Muscle layer of colon (tissue), 2 donors: Measurements from ENCODE around the gene EXOC6B.

Source experiments
- H3K27ac ChIP-seq: one replicate; pipeline ENCODE4 v1.7.0; 2013; ENCODE audit warnings: low read depth, mild to moderate bottlenecking, low read length, moderate library complexity
- H3K27me3 ChIP-seq, 2 donors: one replicate each; pipeline ENCODE4 v1.7.0; 2013; ENCODE audit warnings: low read length in 2 of 2, mild to moderate bottlenecking in 2 of 2; ENCODE audit not compliant: insufficient read depth in 2 of 2, control insufficient read depth in 1 of 2
- H3K36me3 ChIP-seq: one replicate; pipeline ENCODE4 v1.7.0; 2013; ENCODE audit warnings: mild to moderate bottlenecking, low read length; ENCODE audit not compliant: insufficient read depth
- H3K4me1 ChIP-seq: one replicate; pipeline ENCODE4 v1.7.0; 2013; ENCODE audit warnings: mild to moderate bottlenecking, low read length; ENCODE audit not compliant: insufficient read depth
- H3K4me3 ChIP-seq, 2 donors: one replicate each; pipeline ENCODE4 v1.7.0; 2013; ENCODE audit warnings: low read length in 2 of 2, low read depth in 1 of 2, mild to moderate bottlenecking in 1 of 2, moderate library complexity in 1 of 2
- H3K9ac ChIP-seq: one replicate; pipeline ENCODE4 v1.7.0; 2013; ENCODE audit warnings: low read length
- H3K9me3 ChIP-seq: one replicate; pipeline ENCODE4 v1.7.0; 2013; ENCODE audit warnings: mild to moderate bottlenecking, low read length
- donor health status: abdominal sarcoma.
- donor health status: Adenocarcinoma of cecum.

EXOC6B gene

DNA sequence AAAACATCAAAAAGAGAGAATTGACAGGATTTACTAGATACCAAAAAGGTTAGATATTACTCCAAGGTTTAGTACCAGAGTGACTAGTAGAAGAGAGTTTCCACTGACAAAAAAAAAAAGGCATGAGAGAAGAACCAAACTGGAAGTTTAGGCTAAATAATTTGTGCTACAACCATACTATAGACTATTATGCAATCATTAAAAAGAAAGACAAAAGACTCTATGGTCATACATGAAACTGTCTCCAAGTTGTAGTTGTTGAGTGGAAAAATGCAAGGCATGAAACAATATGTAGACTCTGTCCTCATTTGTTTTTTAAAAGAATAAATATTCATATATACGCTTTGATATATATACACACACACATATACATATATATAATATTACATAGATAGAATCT is 1.7 kb upstream of the EXOC6B start:
- peaks cover 8% of the 10 kb centered on the region for H3K4me1 ChIP-seq
- H3K27ac ChIP-seq: no peak overlapping the region
- no peak overlapping the region for H3K4me3 ChIP-seq
- no peaks in the 10 kb centered on the region for H3K9me3 ChIP-seq
- H3K9ac ChIP-seq: no peak overlapping the region
- H3K27me3 ChIP-seq: no peaks in the 10 kb centered on the region
- no peaks in the 10 kb centered on the region for H3K36me3 ChIP-seq

DNA sequence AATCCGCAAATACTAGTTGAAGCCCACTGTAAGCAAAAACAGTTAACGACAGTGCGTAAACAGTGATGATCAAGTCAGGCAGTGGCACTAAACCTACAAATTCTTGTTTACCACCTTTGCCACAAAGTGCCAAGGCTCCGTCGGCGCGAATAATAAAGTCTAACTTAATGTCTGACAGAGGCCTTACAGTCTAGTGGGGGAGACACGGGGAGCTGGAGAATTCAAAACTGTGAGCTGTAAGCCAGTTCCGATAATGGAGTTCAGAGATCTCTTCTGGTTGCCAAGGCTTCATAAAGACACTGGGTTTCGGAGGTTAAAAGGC is 284 bp upstream of the EXOC6B start:
- peak overlapping the region in 1 of 2 donors; percentile 71 for H3K4me3 ChIP-seq
- H3K27me3 ChIP-seq: no peaks in the 10 kb centered on the region
- H3K9me3 ChIP-seq: no peaks in the 10 kb centered on the region
- H3K27ac ChIP-seq: no peak overlapping the region
- peaks cover 12% of the 10 kb centered on the region for H3K4me1 ChIP-seq
- no peaks in the 10 kb centered on the region for H3K36me3 ChIP-seq
- no peak overlapping the region for H3K9ac ChIP-seq

DNA sequence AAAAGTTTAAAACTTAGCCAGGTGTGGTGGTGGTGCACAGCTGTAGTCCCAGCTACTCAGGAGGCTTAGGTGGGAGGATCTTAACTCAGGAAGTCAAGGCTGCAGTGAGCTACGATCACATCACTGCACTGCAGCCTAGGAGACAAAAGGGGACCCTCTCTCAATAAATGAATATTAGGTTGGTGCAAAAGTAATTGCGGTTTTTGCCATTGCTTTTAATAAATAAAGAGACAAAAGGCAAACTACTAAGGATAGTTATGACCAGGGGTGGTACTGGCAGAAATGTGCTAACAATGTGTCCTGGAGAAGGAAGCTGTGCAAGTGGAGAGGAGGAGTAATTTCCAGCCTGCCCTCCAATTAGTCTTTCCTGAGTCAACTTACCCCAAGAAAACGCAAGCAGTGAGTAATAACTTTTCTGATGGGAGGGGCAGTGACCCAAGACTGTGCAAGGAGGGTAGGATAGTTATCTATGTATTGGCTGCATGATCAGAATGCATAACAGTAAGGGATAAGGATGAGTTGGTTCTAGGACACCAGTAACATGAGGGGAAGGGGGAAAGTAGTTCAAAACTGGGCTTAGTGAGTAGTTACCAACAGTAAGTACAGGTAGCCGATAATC is 1.5 kb downstream of the EXOC6B start:
- H3K27ac ChIP-seq: no peak overlapping the region
- no peaks in the 10 kb centered on the region for H3K36me3 ChIP-seq
- H3K4me3 ChIP-seq: peak overlapping the region; percentile 67 to 71
- no peak overlapping the region for H3K9ac ChIP-seq
- no peaks in the 10 kb centered on the region for H3K9me3 ChIP-seq
- H3K4me1 ChIP-seq: peaks cover 12% of the 10 kb centered on the region
- H3K27me3 ChIP-seq: no peaks in the 10 kb centered on the region

DNA sequence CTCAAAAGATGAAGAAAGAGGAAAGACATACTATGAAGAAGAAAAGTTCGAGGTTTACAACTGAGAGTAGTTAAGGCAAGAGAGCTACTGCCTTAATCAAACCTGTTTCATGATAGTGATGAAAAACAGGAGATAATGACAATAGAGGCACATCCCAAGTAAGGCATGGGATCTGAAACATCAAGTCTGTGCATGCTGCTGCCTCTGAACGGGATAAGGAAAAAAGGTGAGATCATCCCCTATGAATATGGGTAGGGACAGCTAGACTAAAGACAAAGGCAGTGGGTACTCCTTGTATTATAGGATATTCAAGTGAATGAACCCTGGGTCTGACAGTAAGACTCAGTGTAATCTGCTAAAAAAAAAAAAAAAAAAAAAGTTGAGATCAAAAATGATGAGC is 3.0 kb downstream of the EXOC6B start:
- Histone ChIP-seq H3K27me3 (no peaks in the 10 kb centered on the region), H3K9ac (no peak overlapping the region), H3K4me1 (peaks cover 12% of the 10 kb centered on the region), H3K27ac (no peak overlapping the region), H3K36me3 (no peaks in the 10 kb centered on the region), H3K9me3 (no peaks in the 10 kb centered on the region), H3K4me3 (no peak overlapping the region)

DNA sequence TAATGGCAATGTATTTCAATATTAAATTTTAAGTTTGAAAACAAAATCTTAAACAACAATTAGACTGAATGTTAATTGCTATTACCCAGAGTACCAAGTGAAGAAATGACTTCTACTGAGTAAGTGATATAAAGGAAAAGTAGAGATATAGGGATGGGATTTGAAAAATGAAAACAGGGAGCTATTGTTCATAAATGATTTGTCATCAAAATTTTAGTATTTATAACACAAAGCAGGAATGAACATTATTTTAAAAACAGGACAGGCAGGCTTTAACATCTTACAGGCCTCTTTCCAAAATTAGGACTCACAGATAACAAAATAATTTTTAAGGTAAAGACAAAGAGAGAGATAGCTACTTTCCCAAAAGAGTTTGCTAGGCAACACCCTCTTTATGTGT is 3.9 kb downstream of the EXOC6B start:
- peaks cover 12% of the 10 kb centered on the region for H3K4me1 ChIP-seq
- no peak overlapping the region for H3K27ac ChIP-seq
- H3K27me3 ChIP-seq: no peaks in the 10 kb centered on the region
- H3K4me3 ChIP-seq: no peak overlapping the region
- no peaks in the 10 kb centered on the region for H3K36me3 ChIP-seq
- H3K9ac ChIP-seq: no peak overlapping the region
- no peaks in the 10 kb centered on the region for H3K9me3 ChIP-seq

DNA sequence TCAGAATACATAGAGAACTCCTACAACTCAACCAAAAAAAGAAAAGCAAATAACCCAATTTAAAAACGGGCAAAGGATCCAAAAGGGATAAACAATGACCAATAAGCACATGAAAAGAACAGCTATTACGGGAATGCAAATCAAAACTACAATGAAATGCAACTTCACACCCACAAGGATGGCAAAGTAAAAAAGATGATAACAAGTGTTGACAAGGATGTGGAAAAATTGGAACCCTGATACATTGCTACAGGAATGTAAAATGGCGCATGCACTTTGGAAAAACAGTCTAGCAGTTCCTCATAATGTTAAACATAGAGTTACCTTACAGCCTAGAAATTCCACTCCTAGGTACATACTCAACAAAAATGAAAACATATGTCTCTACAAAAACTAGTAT is 4.7 kb downstream of the EXOC6B start:
- Histone ChIP-seq H3K9ac (no peak overlapping the region), H3K36me3 (no peaks in the 10 kb centered on the region)

DNA sequence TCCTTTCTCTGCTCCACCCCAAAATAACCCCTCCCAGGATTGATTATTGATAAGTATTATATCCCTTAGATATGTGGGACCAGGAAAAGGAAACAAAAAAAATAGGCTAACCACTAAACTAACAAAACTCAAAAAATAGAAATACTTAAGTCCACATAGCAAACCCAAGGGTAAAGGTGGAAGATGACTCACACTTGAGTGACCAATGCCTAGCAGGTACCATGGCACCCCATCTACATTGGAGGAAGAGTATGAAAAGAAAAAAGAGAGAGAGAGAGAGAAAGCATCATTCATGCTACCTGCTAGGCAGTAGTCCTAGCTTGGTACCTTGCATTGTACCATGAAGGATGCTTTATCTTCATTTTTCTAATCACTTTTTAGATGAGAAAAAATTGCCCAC is 6.3 kb downstream of the EXOC6B start:
- Histone ChIP-seq H3K4me3 (no peak overlapping the region), H3K9ac (no peak overlapping the region), H3K9me3 (no peaks in the 10 kb centered on the region), H3K4me1 (peaks cover 12% of the 10 kb centered on the region), H3K27ac (no peak overlapping the region), H3K36me3 (no peaks in the 10 kb centered on the region), H3K27me3 (no peaks in the 10 kb centered on the region)

More for the DNA sequence above, 4.7 kb downstream of the EXOC6B start:
- Histone ChIP-seq H3K4me1 (peaks cover 12% of the 10 kb centered on the region), H3K9me3 (no peaks in the 10 kb centered on the region), H3K4me3 (no peak overlapping the region), H3K27me3 (no peaks in the 10 kb centered on the region), H3K27ac (no peak overlapping the region)

DNA sequence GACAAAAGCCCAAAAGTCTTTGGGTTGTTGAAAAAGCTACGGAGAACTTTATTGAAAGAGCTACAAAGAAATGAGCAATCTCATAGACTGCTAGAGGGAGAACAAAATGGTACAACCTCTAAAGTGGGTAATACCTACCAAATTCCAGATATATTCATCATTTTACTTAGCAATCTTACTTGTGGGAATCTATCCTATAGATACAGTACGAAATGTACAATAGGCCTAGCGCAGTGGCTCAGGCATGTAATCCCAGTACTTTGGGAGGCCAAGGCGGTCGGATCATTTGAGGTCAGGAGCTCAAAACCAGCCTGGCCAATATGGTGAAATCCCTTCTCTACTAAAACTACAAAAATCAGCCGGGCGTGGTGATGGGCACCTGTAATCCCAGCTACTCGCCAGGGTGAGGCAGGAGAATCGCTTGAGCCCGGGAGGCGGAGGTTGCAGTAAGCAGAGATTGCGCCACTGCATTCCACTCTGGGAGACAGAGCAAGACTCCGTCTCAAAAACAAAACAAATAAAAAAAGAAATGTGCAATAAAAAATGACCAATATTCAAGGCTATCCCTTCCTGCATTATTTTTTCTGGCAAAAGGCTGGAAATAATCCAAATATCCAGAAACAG is 10.1 kb downstream of the EXOC6B start:
- Histone ChIP-seq H3K9ac (no peak overlapping the region), H3K4me3 (no peak overlapping the region), H3K27ac (no peak overlapping the region), H3K9me3 (no peaks in the 10 kb centered on the region), H3K4me1 (no peaks in the 10 kb centered on the region), H3K27me3 (no peaks in the 10 kb centered on the region), H3K36me3 (no peaks in the 10 kb centered on the region)

DNA sequence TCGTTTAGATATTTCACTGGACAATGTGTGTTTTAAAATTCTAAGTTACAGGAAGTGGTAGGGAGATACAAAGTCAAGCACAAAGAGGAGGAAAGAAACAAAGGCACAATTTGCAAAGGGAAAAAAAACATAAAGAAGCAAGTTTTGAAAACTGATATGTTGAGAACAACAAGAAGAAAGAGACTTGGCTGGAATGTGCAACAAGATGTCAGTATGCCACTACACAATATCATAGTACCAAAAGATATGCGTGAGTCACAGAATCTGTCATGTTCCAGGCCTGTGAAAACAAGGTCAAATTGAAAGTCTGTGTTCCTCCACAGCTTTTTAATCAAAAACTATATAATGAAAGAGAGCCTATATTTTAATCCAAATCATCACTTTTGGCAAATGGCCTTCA is 12.0 kb downstream of the EXOC6B start:
- H3K4me1 ChIP-seq: no peaks in the 10 kb centered on the region
- no peaks in the 10 kb centered on the region for H3K36me3 ChIP-seq
- H3K9ac ChIP-seq: no peak overlapping the region
- no peak overlapping the region for H3K27ac ChIP-seq
- no peak overlapping the region for H3K4me3 ChIP-seq
- no peaks in the 10 kb centered on the region for H3K9me3 ChIP-seq
- no peaks in the 10 kb centered on the region for H3K27me3 ChIP-seq

DNA sequence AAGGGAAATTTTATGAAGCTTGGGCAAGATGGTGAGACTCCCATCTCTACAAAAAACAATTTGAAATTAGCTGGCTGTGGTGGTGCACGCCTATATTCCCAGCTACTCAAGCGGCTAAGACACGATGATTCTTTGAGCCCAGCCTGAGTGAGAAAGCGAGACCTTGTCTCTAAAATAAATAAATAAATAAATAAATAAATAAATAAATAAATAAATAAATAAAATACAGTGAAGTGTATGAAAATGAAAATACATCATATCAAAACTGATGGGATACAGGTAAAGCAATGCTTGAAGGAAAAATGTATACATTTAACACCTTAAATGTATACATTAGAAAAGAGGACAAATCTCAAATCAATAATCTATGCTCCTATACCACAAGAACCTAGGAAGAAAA is 15.7 kb downstream of the EXOC6B start:
- Histone ChIP-seq H3K36me3 (no peaks in the 10 kb centered on the region), H3K4me1 (no peaks in the 10 kb centered on the region), H3K9me3 (no peaks in the 10 kb centered on the region), H3K4me3 (no peak overlapping the region), H3K27ac (no peak overlapping the region), H3K27me3 (no peaks in the 10 kb centered on the region), H3K9ac (no peak overlapping the region)

DNA sequence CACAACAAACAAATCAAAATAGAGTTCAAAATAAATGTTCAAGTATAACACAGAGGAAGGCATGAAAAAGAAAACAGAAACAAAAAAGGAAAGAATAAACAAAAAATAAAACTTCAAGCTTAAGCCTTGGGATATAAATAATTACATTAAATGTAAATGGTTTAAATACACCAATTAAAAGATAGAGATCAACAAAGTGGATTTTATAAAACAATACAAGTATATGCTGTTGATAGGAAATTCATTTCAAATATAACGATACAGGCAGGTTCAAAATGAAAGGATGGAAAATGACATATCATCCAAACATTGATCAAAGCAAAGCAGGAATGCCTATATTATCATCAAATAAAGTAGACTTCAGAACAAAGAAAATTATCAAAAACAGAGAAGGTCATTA is 16.7 kb downstream of the EXOC6B start:
- H3K27ac ChIP-seq: no peak overlapping the region
- H3K36me3 ChIP-seq: no peaks in the 10 kb centered on the region
- no peaks in the 10 kb centered on the region for H3K27me3 ChIP-seq
- no peaks in the 10 kb centered on the region for H3K4me1 ChIP-seq
- no peaks in the 10 kb centered on the region for H3K9me3 ChIP-seq
- H3K9ac ChIP-seq: no peak overlapping the region
- H3K4me3 ChIP-seq: no peak overlapping the region

DNA sequence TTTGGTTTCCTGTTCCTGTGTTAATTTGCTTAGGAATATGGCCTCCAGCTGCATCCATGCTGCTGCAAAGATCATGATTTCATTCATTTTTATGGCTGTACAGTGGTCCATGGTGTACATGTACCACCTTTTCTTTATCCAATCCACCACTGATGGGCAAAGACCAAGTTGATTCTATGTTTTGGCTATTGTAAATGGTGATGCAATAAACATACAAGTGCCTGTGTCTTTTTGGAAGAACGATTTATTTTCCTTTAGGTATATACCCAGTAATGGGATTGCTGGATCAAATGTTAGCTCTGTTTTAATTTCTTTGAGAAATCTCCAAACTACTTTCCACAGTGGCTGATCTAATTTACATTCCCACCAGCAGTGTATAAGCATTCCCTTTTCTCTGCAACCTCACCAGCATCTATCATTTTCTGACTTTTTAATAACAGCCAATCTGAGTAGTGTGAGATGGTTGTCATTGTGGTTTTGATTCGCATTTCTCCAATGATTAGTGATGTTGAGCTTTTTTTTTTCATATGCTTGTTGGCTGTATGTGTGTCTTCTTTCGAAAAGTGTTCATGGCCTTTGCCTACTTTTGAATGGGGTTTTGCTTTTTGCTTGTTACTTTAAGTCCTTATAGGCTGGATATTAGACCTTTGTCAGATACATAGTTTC is 19.4 kb downstream of the EXOC6B start:
- Histone ChIP-seq H3K4me1 (no peaks in the 10 kb centered on the region), H3K27ac (no peak overlapping the region), H3K9ac (no peak overlapping the region), H3K27me3 (no peaks in the 10 kb centered on the region), H3K36me3 (no peaks in the 10 kb centered on the region), H3K4me3 (no peak overlapping the region), H3K9me3 (no peaks in the 10 kb centered on the region)
